SK-N-SH treated with all-trans-retinoic acid at 6 μM for 48 hours (cell line): ENCODE results near the gene CALHM6.

Experiments used
- ATAC-seq: fragments of 200-7000 bp; cut with Tn5 transposase; 3 replicates; pipeline ENCODE4 v1.9.1; 2020; ENCODE audit warnings: mild to moderate bottlenecking, moderate library complexity
- ARNTL ChIP-seq: fragments of 450-650 bp; formaldehyde crosslinking; IDR thresholded peaks from 2 replicates; pipeline ENCODE4 v1.5.0; 2020; ENCODE audit warnings: low read depth, mild to moderate bottlenecking, moderate library complexity, borderline replicate concordance
- BACH2 ChIP-seq: fragments of 250-450 bp; sonication (Bioruptor Pico); IDR thresholded peaks from 2 replicates; pipeline ENCODE4 v1.9.0; 2021; ENCODE audit warnings: mild to moderate bottlenecking, borderline replicate concordance
- CREB5 ChIP-seq: fragments of 250-450 bp; sonication (Bioruptor Pico); IDR thresholded peaks from 2 replicates; pipeline ENCODE4 v1.5.1; 2020; ENCODE audit warnings: low read depth, mild to moderate bottlenecking, moderate library complexity
- CSDC2 ChIP-seq: fragments of 250-450 bp; sonication (Bioruptor Pico); IDR thresholded peaks from 2 replicates; pipeline ENCODE4 v1.5.0; 2020; ENCODE audit warnings: mild to moderate bottlenecking, moderate library complexity
- ESRRG ChIP-seq: fragments of 250-450 bp; sonication (Bioruptor Pico); IDR thresholded peaks from 2 replicates; pipeline ENCODE4 v1.6.1; 2021; ENCODE audit warnings: mild to moderate bottlenecking
- GLIS3 ChIP-seq: fragments of 250-450 bp; sonication (Bioruptor Pico); IDR thresholded peaks from 2 replicates; pipeline ENCODE4 v1.5.0; 2020; ENCODE audit warnings: mild to moderate bottlenecking, moderate library complexity
- ISL1 ChIP-seq: fragments of 250-450 bp; sonication (Bioruptor Pico); IDR thresholded peaks from 2 replicates; pipeline ENCODE4 v2.1.2; 2022; ENCODE audit warnings: mild to moderate bottlenecking, moderate library complexity
- OSR1 ChIP-seq: fragments of 250-450 bp; sonication (Bioruptor Pico); IDR thresholded peaks from 2 replicates; pipeline ENCODE4 v1.8.0; 2022; ENCODE audit warnings: moderate library complexity, mild to moderate bottlenecking, inconsistent platforms
- PATZ1 ChIP-seq: fragments of 250-450 bp; sonication (Bioruptor Pico); IDR thresholded peaks from 2 replicates; pipeline ENCODE4 v1.8.0; 2020; ENCODE audit warnings: mild to moderate bottlenecking, moderate library complexity, borderline replicate concordance
- POU6F1 ChIP-seq: fragments of 250-450 bp; sonication (Bioruptor Pico); IDR thresholded peaks from 2 replicates; pipeline ENCODE4 v1.8.0; 2021; ENCODE audit warnings: low read depth, mild to moderate bottlenecking, moderate library complexity, borderline replicate concordance
- PPARA ChIP-seq: fragments of 250-450 bp; sonication (Bioruptor Pico); IDR thresholded peaks from 2 replicates; pipeline ENCODE4 v1.5.0; 2020; ENCODE audit warnings: mild to moderate bottlenecking, borderline replicate concordance
- RARB ChIP-seq: fragments of 250-450 bp; sonication (Bioruptor Pico); IDR thresholded peaks from 2 replicates; pipeline ENCODE4 v1.8.0; 2021; ENCODE audit warnings: mild to moderate bottlenecking, moderate library complexity
- SNAI2 ChIP-seq: fragments of 250-450 bp; sonication (Bioruptor Pico); IDR thresholded peaks from 2 replicates; pipeline ENCODE4 v1.5.0; 2020; ENCODE audit warnings: mild to moderate bottlenecking, moderate library complexity
- TOX ChIP-seq: fragments of 250-450 bp; sonication (Bioruptor Pico); IDR thresholded peaks from 2 replicates; pipeline ENCODE4 v1.8.0; 2021; ENCODE audit warnings: mild to moderate bottlenecking, moderate library complexity, borderline replicate concordance
- TSHZ2 ChIP-seq: fragments of 250-450 bp; sonication (Bioruptor Pico); IDR thresholded peaks from 2 replicates; pipeline ENCODE4 v1.5.0; 2020; ENCODE audit warnings: mild to moderate bottlenecking, moderate library complexity
- ZC3H10 ChIP-seq: fragments of 250-450 bp; sonication (Bioruptor Pico); IDR thresholded peaks from 2 replicates; pipeline ENCODE4 v1.5.1; 2021; ENCODE audit warnings: mild to moderate bottlenecking, moderate library complexity
- ZFP3 ChIP-seq: fragments of 250-450 bp; sonication (Bioruptor Pico); IDR thresholded peaks from 2 replicates; pipeline ENCODE4 v1.5.0; 2020; ENCODE audit warnings: mild to moderate bottlenecking, moderate library complexity
- ZFP30 ChIP-seq: fragments of 450-650 bp; formaldehyde crosslinking; IDR thresholded peaks from 2 replicates; pipeline ENCODE4 v1.5.0; 2022; ENCODE audit warnings: mild to moderate bottlenecking, moderate library complexity
- ZNF565 ChIP-seq: fragments of 450-650 bp; formaldehyde crosslinking; conservative IDR thresholded peaks from 2 replicates; pipeline ENCODE4 v1.5.0; 2020; ENCODE audit warnings: low read depth, mild to moderate bottlenecking, moderate library complexity
- ZNF70 ChIP-seq: fragments of 450-650 bp; formaldehyde crosslinking; IDR thresholded peaks from 2 replicates; pipeline ENCODE4 v1.5.0; 2020; ENCODE audit warnings: mild to moderate bottlenecking, moderate library complexity
- ZNF8 ChIP-seq: fragments of 450-650 bp; formaldehyde crosslinking; IDR thresholded peaks from 2 replicates; pipeline ENCODE4 v1.5.0; 2020; ENCODE audit warnings: mild to moderate bottlenecking, moderate library complexity

The CALHM6 gene

GRCh38 chr6:116420341-116420740 is 40.8 kb upstream of the CALHM6 start:
- TF ChIP-seq ZNF565 (CRISPR knock-in tag) = no peak
- TF ChIP-seq ARNTL (CRISPR knock-in tag) = no peak
- TF ChIP-seq ZNF8 (CRISPR knock-in tag) = no peak
- no peak for TF ChIP-seq CREB5 (CRISPR knock-in tag)
- TF ChIP-seq ZFP3 (CRISPR knock-in tag) = no peak
- no peak for TF ChIP-seq CSDC2 (CRISPR knock-in tag)
- TF ChIP-seq RARB (CRISPR knock-in tag) = no peak
- TF ChIP-seq TSHZ2 = no peak
- TF ChIP-seq ZNF70 = no peak
- TF ChIP-seq ISL1 (CRISPR knock-in tag) = no peak
- no peak for TF ChIP-seq ZC3H10 (CRISPR knock-in tag)
- no peak for TF ChIP-seq PPARA (CRISPR knock-in tag)
- no peak for ATAC-seq

GRCh38 chr6:116422238-116422637 is 38.9 kb upstream of the CALHM6 start:
- TF ChIP-seq RARB (CRISPR knock-in tag) (no peak), TSHZ2 (no peak), ZNF8 (CRISPR knock-in tag) (no peak), ARNTL (CRISPR knock-in tag) (no peak), POU6F1 (CRISPR knock-in tag) (no peak), OSR1 (CRISPR knock-in tag) (no peak), BACH2 (CRISPR knock-in tag) (no peak), ZC3H10 (CRISPR knock-in tag) (no peak), SNAI2 (CRISPR knock-in tag) (no peak), PPARA (CRISPR knock-in tag) (no peak), GLIS3 (CRISPR knock-in tag) (no peak), TOX (no peak), CSDC2 (CRISPR knock-in tag) (no peak), CREB5 (CRISPR knock-in tag) (no peak), ZFP3 (CRISPR knock-in tag) (no peak), ESRRG (no peak)
- no peak for ATAC-seq

GRCh38 chr6:116424001-116424400 is 37.2 kb upstream of the CALHM6 start:
- no peak for ATAC-seq
- TF ChIP-seq ARNTL (CRISPR knock-in tag) (no peak), BACH2 (CRISPR knock-in tag) (no peak), SNAI2 (CRISPR knock-in tag) (no peak), RARB (CRISPR knock-in tag) (no peak), ESRRG (no peak), ZFP30 (no peak), OSR1 (CRISPR knock-in tag) (no peak), TSHZ2 (no peak), ZC3H10 (CRISPR knock-in tag) (no peak), PATZ1 (CRISPR knock-in tag) (no peak), CSDC2 (CRISPR knock-in tag) (no peak), ZNF565 (CRISPR knock-in tag) (no peak), TOX (no peak), PPARA (CRISPR knock-in tag) (no peak), ZNF70 (no peak), ISL1 (CRISPR knock-in tag) (no peak)
